Neural cell (in vitro differentiated cells): ENCODE measurements around the gene FIGNL1. TPM values are rescaled to one million over a fixed set of nuclear protein-coding genes. Genes with fewer than 3 reads are reported as not detected.

Experiments
- H2AFZ ChIP-seq: fragments of 200-600, 300-800 bp; sonication (generic), shearing (Covaris generic); 2 replicates; pipeline ENCODE4 v1.6.0; 2014; ENCODE audit warnings: low read depth, mild to moderate bottlenecking, antibody characterized with exemption, low read length, moderate library complexity
- H3F3A ChIP-seq: fragments of 200-600 bp; shearing (Covaris generic); 2 replicates; pipeline ENCODE4 v1.6.1; 2016; ENCODE audit warnings: mild to moderate bottlenecking, moderate library complexity, mixed read lengths, antibody characterized with exemption, low read length; ENCODE audit not compliant: insufficient read depth, poor library complexity, severe bottlenecking
- H3K27ac ChIP-seq: fragments of 200-600, 300-800 bp; sonication (generic), shearing (Covaris generic); 2 replicates; pipeline ENCODE4 v1.5.1; 2014; ENCODE audit warnings: mild to moderate bottlenecking, low read length, moderate library complexity
- H3K27me3 ChIP-seq: fragments of 300-800, 200-600 bp; sonication (generic), shearing (Covaris generic); 2 replicates; pipeline ENCODE4 v1.6.0; 2014; ENCODE audit warnings: mild to moderate bottlenecking, low read depth, low read length, moderate library complexity; ENCODE audit not compliant: insufficient read depth
- H3K36me3 ChIP-seq: fragments of 300-800, 200-600 bp; sonication (generic), shearing (Covaris generic); 2 replicates; pipeline ENCODE4 v1.5.1; 2014; ENCODE audit warnings: mild to moderate bottlenecking, antibody characterized with exemption, low read length, moderate library complexity; ENCODE audit not compliant: insufficient read depth
- H3K4me2 ChIP-seq: fragments of 300-800, 200-600 bp; sonication (generic), shearing (Covaris generic); 2 replicates; pipeline ENCODE4 v1.6.0; 2014; ENCODE audit warnings: mild to moderate bottlenecking, low read length
- H3K4me3 ChIP-seq: fragments of 300-800, 200-600 bp; sonication (generic), shearing (Covaris generic); 2 replicates; pipeline ENCODE4 v1.5.1; 2014; ENCODE audit warnings: mild to moderate bottlenecking, low read length, moderate library complexity
- H3K79me2 ChIP-seq: fragments of 200-600 bp; shearing (Covaris generic); replicated peaks from 2 replicates; pipeline ENCODE4 v1.6.0; 2014; ENCODE audit warnings: mild to moderate bottlenecking, low read length, moderate library complexity; ENCODE audit not compliant: insufficient read depth
- H3K9ac ChIP-seq: fragments of 300-800, 200-600 bp; sonication (generic), shearing (Covaris generic); 2 replicates; pipeline ENCODE4 v1.6.1; 2016; ENCODE audit warnings: mild to moderate bottlenecking, low read length, mixed read lengths
- H3K9me2 ChIP-seq: fragments of 200-600 bp; shearing (Covaris generic); 2 replicates; pipeline ENCODE4 v1.6.1; 2016; ENCODE audit warnings: mild to moderate bottlenecking, low read length, mixed read lengths; ENCODE audit not compliant: insufficient read depth
- H3K9me3 ChIP-seq: fragments of 200-600, 300-800 bp; sonication (generic), shearing (Covaris generic); 2 replicates; pipeline ENCODE4 v1.6.1; 2016; ENCODE audit warnings: mild to moderate bottlenecking, mixed run types, low read length, moderate library complexity, mixed read lengths
- H4K20me1 ChIP-seq: fragments of 200-600 bp; shearing (Covaris generic); 2 replicates; pipeline ENCODE4 v1.6.1; 2016; ENCODE audit warnings: mild to moderate bottlenecking, mixed run types; ENCODE audit not compliant: insufficient read depth
- CTCF ChIP-seq: fragments of 450-650 bp; IDR thresholded peaks from 2 replicates; pipeline ENCODE4 v1.5.1; 2014; ENCODE audit warnings: antibody characterized with exemption, mild to moderate bottlenecking, moderate library complexity; ENCODE audit not compliant: poor library complexity, severe bottlenecking
- EP300 ChIP-seq: fragments of 450-650 bp; conservative IDR thresholded peaks from 2 replicates; pipeline ENCODE4 v1.6.1; 2014; ENCODE audit warnings: antibody characterized with exemption, mild to moderate bottlenecking, moderate library complexity; ENCODE audit not compliant: poor library complexity, severe bottlenecking
- EZH2 ChIP-seq: fragments of 200-600, 300-800 bp; shearing (Covaris generic), sonication (generic); IDR thresholded peaks from 2 replicates; pipeline ENCODE4 v1.6.1; 2014; ENCODE audit warnings: antibody characterized with exemption, low read length, borderline replicate concordance, mild to moderate bottlenecking; ENCODE audit not compliant: insufficient read depth, poor library complexity, severe bottlenecking
- MXI1 ChIP-seq: fragments of 450-650 bp; conservative IDR thresholded peaks from 2 replicates; pipeline ENCODE4 v1.6.1; 2014; ENCODE audit warnings: antibody characterized with exemption, mild to moderate bottlenecking; ENCODE audit not compliant: poor library complexity, severe bottlenecking
- POLR2AphosphoS5 ChIP-seq: IDR thresholded peaks from 2 replicates; pipeline ENCODE4 v1.6.1; 2012
- RAD21 ChIP-seq: fragments of 450-650 bp; conservative IDR thresholded peaks from 2 replicates; pipeline ENCODE4 v1.6.1; 2014; ENCODE audit warnings: antibody characterized with exemption, mild to moderate bottlenecking, moderate library complexity
- SMC3 ChIP-seq: fragments of 450-650 bp; conservative IDR thresholded peaks from 2 replicates; pipeline ENCODE4 v1.6.1; 2014; ENCODE audit warnings: antibody characterized with exemption, mild to moderate bottlenecking, moderate library complexity; ENCODE audit not compliant: poor library complexity
- TAF1 ChIP-seq: IDR thresholded peaks from 2 replicates; pipeline ENCODE4 v1.6.1; 2012; ENCODE audit warnings: low read depth
- polyA plus RNA-seq: library from polyadenylated mRNA; depleted of rRNA; stranded (reverse); fragments of >200 nt; gene quantifications from 2 replicates; pipeline ENCODE4 v1.2.3, GENCODE V29; 2014
- small RNA-seq, 3 experiments: library from RNA; depleted of rRNA; stranded (forward); fragments of <200 nt; gene quantifications; one replicate each; pipeline ENCODE3, GENCODE V24; 2012
- TF ChIP-seq, protein P1 (sequence below): IDR thresholded peaks from 2 replicates; pipeline ENCODE4 v1.6.1; 2012; ENCODE audit warnings: borderline replicate concordance

The FIGNL1 gene
- polyA plus RNA-seq, 1 donor from 2014 or later, result 32.8 TPM

GRCh38 chr7:50396856-50397255 lies 53.3 kb downstream of the FIGNL1 start:
- Histone ChIP-seq H3K4me3 (no peak overlapping the region), H2AFZ (no peak overlapping the region), H3K9me2 (no peaks in the 10 kb centered on the region), H3K36me3 (no peaks in the 10 kb centered on the region), H3K9ac (no peak overlapping the region), H3F3A (no peaks in the 10 kb centered on the region), H3K9me3 (no peaks in the 10 kb centered on the region), H4K20me1 (no peaks in the 10 kb centered on the region), H3K27ac (no peak overlapping the region), H3K27me3 (no peaks in the 10 kb centered on the region), H3K4me2 (no peak overlapping the region), H3K79me2 (no peaks in the 10 kb centered on the region)
- TF ChIP-seq RAD21 (no peak), EZH2 (no peak), CTCF (no peak), MXI1 (no peak), TAF1 (no peak), SMC3 (no peak), POLR2AphosphoS5 (no peak), EP300 (no peak)
- TF ChIP-seq, protein P1, sequence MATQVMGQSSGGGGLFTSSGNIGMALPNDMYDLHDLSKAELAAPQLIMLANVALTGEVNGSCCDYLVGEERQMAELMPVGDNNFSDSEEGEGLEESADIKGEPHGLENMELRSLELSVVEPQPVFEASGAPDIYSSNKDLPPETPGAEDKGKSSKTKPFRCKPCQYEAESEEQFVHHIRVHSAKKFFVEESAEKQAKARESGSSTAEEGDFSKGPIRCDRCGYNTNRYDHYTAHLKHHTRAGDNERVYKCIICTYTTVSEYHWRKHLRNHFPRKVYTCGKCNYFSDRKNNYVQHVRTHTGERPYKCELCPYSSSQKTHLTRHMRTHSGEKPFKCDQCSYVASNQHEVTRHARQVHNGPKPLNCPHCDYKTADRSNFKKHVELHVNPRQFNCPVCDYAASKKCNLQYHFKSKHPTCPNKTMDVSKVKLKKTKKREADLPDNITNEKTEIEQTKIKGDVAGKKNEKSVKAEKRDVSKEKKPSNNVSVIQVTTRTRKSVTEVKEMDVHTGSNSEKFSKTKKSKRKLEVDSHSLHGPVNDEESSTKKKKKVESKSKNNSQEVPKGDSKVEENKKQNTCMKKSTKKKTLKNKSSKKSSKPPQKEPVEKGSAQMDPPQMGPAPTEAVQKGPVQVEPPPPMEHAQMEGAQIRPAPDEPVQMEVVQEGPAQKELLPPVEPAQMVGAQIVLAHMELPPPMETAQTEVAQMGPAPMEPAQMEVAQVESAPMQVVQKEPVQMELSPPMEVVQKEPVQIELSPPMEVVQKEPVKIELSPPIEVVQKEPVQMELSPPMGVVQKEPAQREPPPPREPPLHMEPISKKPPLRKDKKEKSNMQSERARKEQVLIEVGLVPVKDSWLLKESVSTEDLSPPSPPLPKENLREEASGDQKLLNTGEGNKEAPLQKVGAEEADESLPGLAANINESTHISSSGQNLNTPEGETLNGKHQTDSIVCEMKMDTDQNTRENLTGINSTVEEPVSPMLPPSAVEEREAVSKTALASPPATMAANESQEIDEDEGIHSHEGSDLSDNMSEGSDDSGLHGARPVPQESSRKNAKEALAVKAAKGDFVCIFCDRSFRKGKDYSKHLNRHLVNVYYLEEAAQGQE, result no peak

DNA sequence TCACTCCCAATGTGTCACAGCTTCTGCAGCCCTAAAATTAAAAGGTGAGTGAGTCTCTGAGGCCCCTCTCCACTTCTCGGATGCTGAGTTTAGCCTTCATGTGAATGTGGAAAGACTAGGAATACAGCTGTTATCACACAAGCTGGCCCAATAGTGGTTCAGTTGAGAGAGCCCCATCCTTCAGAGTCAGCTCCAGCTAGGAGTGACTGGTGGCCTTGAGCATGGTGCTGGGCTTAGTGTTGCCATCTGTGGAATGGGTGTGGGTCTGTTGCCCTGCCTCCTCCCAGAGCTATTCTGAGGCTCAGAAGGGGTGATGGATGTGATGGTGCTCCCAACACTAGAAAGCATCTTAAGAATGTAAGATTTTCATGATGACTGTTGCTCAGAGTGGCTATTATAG lies 55.8 kb downstream of the FIGNL1 start:
- Histone ChIP-seq H3K4me3 (no peak overlapping the region), H3K27ac (no peak overlapping the region), H3K9me3 (no peaks in the 10 kb centered on the region), H2AFZ (no peak overlapping the region), H3K36me3 (no peaks in the 10 kb centered on the region), H3K79me2 (no peaks in the 10 kb centered on the region), H4K20me1 (no peaks in the 10 kb centered on the region), H3F3A (no peaks in the 10 kb centered on the region), H3K4me2 (no peak overlapping the region), H3K9ac (no peak overlapping the region), H3K9me2 (no peaks in the 10 kb centered on the region), H3K27me3 (no peaks in the 10 kb centered on the region)
- no peak for TF ChIP-seq EZH2
- TF ChIP-seq POLR2AphosphoS5, result no peak
- TF ChIP-seq MXI1, result no peak
- TF ChIP-seq, protein P1, result no peak
- no peak for TF ChIP-seq TAF1

Small RNAs within 50 kb of the gene (small RNA-seq; reads per million reads assigned to genes)
- gene RNU6-1091P, result 0 reads per million in 3 experiments

Other genes starting within 250 kb of the FIGNL1 start
- gene IKZF1, start 145.6 kb downstream of the FIGNL1 start, polyA plus RNA-seq, result 0.24 and 0.40 TPM in 2 replicates
- 42.9 and 57.2 TPM in 2 replicates for gene DDC, start 115.1 kb upstream of the FIGNL1 start, polyA plus RNA-seq